SK-N-SH treated with all-trans-retinoic acid at 6 μM for 48 hours (cell line): ENCODE measurements around the gene TMEM151A.

Experiments used
- ATAC-seq: fragments of 200-7000 bp; cut with Tn5 transposase; 3 replicates; pipeline ENCODE4 v1.9.1; 2020; ENCODE audit warnings: mild to moderate bottlenecking, moderate library complexity
- ARNTL ChIP-seq: fragments of 450-650 bp; formaldehyde crosslinking; IDR thresholded peaks from 2 replicates; pipeline ENCODE4 v1.5.0; 2020; ENCODE audit warnings: low read depth, mild to moderate bottlenecking, moderate library complexity, borderline replicate concordance
- BACH2 ChIP-seq: fragments of 250-450 bp; sonication (Bioruptor Pico); IDR thresholded peaks from 2 replicates; pipeline ENCODE4 v1.9.0; 2021; ENCODE audit warnings: mild to moderate bottlenecking, borderline replicate concordance
- CSDC2 ChIP-seq: fragments of 250-450 bp; sonication (Bioruptor Pico); IDR thresholded peaks from 2 replicates; pipeline ENCODE4 v1.5.0; 2020; ENCODE audit warnings: mild to moderate bottlenecking, moderate library complexity
- ESRRG ChIP-seq: fragments of 250-450 bp; sonication (Bioruptor Pico); IDR thresholded peaks from 2 replicates; pipeline ENCODE4 v1.6.1; 2021; ENCODE audit warnings: mild to moderate bottlenecking
- ISL1 ChIP-seq: fragments of 250-450 bp; sonication (Bioruptor Pico); IDR thresholded peaks from 2 replicates; pipeline ENCODE4 v2.1.2; 2022; ENCODE audit warnings: mild to moderate bottlenecking, moderate library complexity
- OSR1 ChIP-seq: fragments of 250-450 bp; sonication (Bioruptor Pico); IDR thresholded peaks from 2 replicates; pipeline ENCODE4 v1.8.0; 2022; ENCODE audit warnings: moderate library complexity, mild to moderate bottlenecking, inconsistent platforms
- PPARA ChIP-seq: fragments of 250-450 bp; sonication (Bioruptor Pico); IDR thresholded peaks from 2 replicates; pipeline ENCODE4 v1.5.0; 2020; ENCODE audit warnings: mild to moderate bottlenecking, borderline replicate concordance
- RARB ChIP-seq: fragments of 250-450 bp; sonication (Bioruptor Pico); IDR thresholded peaks from 2 replicates; pipeline ENCODE4 v1.8.0; 2021; ENCODE audit warnings: mild to moderate bottlenecking, moderate library complexity
- SNAI2 ChIP-seq: fragments of 250-450 bp; sonication (Bioruptor Pico); IDR thresholded peaks from 2 replicates; pipeline ENCODE4 v1.5.0; 2020; ENCODE audit warnings: mild to moderate bottlenecking, moderate library complexity
- TCF4 ChIP-seq: fragments of 250-450 bp; sonication (Bioruptor Pico); IDR thresholded peaks from 2 replicates; pipeline ENCODE4 v1.8.0; 2021; ENCODE audit warnings: mild to moderate bottlenecking, moderate library complexity, borderline replicate concordance
- ZC3H10 ChIP-seq: fragments of 250-450 bp; sonication (Bioruptor Pico); IDR thresholded peaks from 2 replicates; pipeline ENCODE4 v1.5.1; 2021; ENCODE audit warnings: mild to moderate bottlenecking, moderate library complexity
- ZFP3 ChIP-seq: fragments of 250-450 bp; sonication (Bioruptor Pico); IDR thresholded peaks from 2 replicates; pipeline ENCODE4 v1.5.0; 2020; ENCODE audit warnings: mild to moderate bottlenecking, moderate library complexity
- ZNF565 ChIP-seq: fragments of 450-650 bp; formaldehyde crosslinking; conservative IDR thresholded peaks from 2 replicates; pipeline ENCODE4 v1.5.0; 2020; ENCODE audit warnings: low read depth, mild to moderate bottlenecking, moderate library complexity
- ZNF70 ChIP-seq: fragments of 450-650 bp; formaldehyde crosslinking; IDR thresholded peaks from 2 replicates; pipeline ENCODE4 v1.5.0; 2020; ENCODE audit warnings: mild to moderate bottlenecking, moderate library complexity
- ZNF8 ChIP-seq: fragments of 450-650 bp; formaldehyde crosslinking; IDR thresholded peaks from 2 replicates; pipeline ENCODE4 v1.5.0; 2020; ENCODE audit warnings: mild to moderate bottlenecking, moderate library complexity
- TF ChIP-seq, protein P1 (sequence below): fragments of 250-450 bp; sonication (Bioruptor Pico); IDR thresholded peaks from 2 replicates; pipeline ENCODE4 v1.8.0; 2020; ENCODE audit warnings: mild to moderate bottlenecking, moderate library complexity, borderline replicate concordance
- TF ChIP-seq, protein P2 (sequence below): fragments of 250-450 bp; sonication (Bioruptor Pico); IDR thresholded peaks from 2 replicates; pipeline ENCODE4 v1.5.1; 2020; ENCODE audit warnings: low read depth, mild to moderate bottlenecking, moderate library complexity
- TF ChIP-seq, protein P3 (sequence below): fragments of 250-450 bp; sonication (Bioruptor Pico); IDR thresholded peaks from 2 replicates; pipeline ENCODE4 v1.5.1; 2021; ENCODE audit warnings: mild to moderate bottlenecking, moderate library complexity
- TF ChIP-seq, protein P4 (sequence below): fragments of 250-450 bp; sonication (Bioruptor Pico); IDR thresholded peaks from 2 replicates; pipeline ENCODE4 v1.5.0; 2020; ENCODE audit warnings: mild to moderate bottlenecking, moderate library complexity

The TMEM151A gene

DNA sequence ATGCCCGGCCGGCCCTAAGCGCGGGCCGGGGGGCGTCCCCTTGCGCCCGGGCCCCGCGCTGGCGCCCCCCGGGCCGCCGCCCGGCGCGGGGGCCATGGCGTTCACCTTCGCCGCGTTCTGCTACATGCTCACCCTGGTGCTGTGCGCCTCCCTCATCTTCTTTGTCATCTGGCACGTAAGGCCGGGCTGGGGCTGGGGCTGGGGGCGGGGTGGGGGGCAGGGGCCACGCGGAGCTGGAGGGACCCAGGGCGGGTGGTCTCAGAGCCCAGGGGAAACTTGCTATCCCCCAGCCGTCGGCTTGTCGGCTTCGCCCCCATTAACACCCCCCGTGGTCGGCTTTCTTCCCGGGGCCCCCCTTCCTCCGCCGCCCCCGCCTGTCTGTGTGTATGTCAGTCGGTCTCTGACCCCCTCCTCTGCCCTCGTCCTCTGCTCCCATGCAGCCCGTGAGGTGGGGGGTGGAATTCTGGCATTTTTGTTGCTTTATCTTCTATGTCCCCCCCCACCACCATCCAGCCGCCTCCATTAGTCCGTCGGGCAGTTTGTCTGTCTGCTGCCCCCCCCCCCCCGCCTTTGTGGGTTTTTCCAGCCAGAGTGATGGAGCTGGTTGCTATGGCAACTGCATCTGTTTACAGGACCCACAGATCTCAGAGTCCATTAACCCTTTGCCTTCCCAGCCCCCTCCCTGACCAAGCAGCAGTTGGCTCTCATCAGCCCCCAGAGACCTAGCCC lies 13.2 kb upstream of the TMEM151A start:
- ATAC-seq, result no peak
- TF ChIP-seq PPARA (CRISPR knock-in tag) (no peak), ZNF70 (CRISPR knock-in tag) (no peak)
- TF ChIP-seq, protein P1, sequence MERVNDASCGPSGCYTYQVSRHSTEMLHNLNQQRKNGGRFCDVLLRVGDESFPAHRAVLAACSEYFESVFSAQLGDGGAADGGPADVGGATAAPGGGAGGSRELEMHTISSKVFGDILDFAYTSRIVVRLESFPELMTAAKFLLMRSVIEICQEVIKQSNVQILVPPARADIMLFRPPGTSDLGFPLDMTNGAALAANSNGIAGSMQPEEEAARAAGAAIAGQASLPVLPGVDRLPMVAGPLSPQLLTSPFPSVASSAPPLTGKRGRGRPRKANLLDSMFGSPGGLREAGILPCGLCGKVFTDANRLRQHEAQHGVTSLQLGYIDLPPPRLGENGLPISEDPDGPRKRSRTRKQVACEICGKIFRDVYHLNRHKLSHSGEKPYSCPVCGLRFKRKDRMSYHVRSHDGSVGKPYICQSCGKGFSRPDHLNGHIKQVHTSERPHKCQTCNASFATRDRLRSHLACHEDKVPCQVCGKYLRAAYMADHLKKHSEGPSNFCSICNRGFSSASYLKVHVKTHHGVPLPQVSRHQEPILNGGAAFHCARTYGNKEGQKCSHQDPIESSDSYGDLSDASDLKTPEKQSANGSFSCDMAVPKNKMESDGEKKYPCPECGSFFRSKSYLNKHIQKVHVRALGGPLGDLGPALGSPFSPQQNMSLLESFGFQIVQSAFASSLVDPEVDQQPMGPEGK, result peak; percentile 30; the same call in 1 of the 2 replicates
- TF ChIP-seq, protein P2, sequence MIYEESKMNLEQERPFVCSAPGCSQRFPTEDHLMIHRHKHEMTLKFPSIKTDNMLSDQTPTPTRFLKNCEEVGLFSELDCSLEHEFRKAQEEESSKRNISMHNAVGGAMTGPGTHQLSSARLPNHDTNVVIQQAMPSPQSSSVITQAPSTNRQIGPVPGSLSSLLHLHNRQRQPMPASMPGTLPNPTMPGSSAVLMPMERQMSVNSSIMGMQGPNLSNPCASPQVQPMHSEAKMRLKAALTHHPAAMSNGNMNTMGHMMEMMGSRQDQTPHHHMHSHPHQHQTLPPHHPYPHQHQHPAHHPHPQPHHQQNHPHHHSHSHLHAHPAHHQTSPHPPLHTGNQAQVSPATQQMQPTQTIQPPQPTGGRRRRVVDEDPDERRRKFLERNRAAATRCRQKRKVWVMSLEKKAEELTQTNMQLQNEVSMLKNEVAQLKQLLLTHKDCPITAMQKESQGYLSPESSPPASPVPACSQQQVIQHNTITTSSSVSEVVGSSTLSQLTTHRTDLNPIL (CRISPR knock-in tag), result no peak

DNA sequence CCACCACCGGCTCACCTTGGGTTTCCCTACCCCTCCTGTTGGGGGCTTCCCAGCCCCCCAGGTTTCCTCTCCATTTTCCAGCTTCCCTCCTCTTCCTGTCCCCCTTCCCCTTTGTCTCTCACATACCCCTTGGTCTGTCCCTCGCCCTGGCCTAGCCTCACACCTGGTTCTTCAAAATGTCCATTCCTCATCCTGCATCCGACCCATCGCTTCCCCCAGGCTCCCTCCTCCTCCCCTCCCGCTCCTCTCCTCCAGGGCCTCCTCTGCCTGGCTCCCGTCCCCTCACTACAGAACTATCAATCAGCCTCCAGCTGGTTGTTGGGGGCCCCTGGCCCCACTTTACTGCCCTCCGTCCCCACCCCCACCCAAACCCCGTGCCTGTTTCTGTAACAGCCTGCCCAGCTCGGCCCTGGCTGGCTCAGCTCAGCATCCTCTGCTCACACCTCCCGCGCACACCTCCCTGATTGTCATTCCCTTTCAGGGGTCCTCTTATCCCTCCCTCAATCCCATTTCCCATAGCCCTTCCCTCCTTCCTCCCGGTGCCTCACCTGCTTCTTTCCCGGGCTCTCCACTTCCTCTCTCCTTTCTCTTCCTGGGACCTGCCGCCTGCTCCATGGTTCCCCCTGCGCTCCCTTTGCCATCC lies 12.5 kb upstream of the TMEM151A start:
- no peak for TF ChIP-seq RARB (CRISPR knock-in tag)
- ATAC-seq, result no peak

DNA sequence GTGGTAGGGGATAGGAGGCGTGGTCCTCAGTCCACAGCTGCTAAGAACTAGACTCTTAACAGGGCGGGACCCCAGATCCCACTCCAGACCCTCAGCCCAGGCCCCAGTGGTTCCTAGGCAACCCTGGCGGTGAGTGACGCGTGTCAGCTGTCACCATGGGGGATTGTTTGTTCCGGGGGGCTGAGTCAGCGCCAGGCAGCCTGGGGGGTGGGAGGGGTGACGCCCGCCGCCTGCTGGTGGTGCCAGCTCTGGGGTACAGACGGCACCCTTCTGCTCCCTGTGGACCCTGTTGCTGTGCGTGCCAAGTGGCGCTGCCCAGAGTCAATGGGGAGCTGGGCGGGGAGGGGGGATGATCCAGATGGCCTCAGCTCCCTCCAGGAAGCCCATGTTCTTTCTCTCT lies 11.3 kb upstream of the TMEM151A start:
- ATAC-seq, result no peak
- TF ChIP-seq ISL1 (no peak), ESRRG (CRISPR knock-in tag) (no peak), TCF4 (CRISPR knock-in tag) (no peak), RARB (CRISPR knock-in tag) (no peak)

DNA sequence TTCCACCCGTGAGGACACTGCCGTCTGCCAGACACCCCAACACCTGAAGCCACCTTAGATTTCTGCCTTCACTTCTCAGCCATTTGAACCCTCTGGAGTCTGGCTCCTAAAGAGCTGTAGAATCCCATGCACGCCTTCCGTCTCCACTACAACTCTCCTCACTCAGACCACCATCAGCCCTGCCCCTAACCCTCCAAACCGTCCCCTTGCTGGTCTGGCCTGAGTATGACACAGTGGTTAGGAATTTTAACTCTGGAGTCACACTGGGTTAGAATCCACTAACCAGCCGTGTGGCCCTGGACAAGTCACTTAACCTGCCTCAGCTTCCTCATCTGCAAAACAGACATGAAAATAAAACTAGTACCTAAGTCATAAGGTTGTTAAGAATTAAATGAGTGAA lies 10.7 kb upstream of the TMEM151A start:
- no peak for ATAC-seq
- TF ChIP-seq ZNF70 (CRISPR knock-in tag) (no peak), ESRRG (CRISPR knock-in tag) (no peak), BACH2 (no peak), CSDC2 (no peak), ZNF8 (CRISPR knock-in tag) (no peak), TCF4 (CRISPR knock-in tag) (no peak), ZFP3 (CRISPR knock-in tag) (no peak), ARNTL (CRISPR knock-in tag) (no peak), OSR1 (CRISPR knock-in tag) (no peak), ZC3H10 (CRISPR knock-in tag) (no peak), ISL1 (no peak), PPARA (CRISPR knock-in tag) (no peak), ZNF565 (CRISPR knock-in tag) (no peak), RARB (CRISPR knock-in tag) (no peak), SNAI2 (CRISPR knock-in tag) (no peak)
- TF ChIP-seq, protein P3, sequence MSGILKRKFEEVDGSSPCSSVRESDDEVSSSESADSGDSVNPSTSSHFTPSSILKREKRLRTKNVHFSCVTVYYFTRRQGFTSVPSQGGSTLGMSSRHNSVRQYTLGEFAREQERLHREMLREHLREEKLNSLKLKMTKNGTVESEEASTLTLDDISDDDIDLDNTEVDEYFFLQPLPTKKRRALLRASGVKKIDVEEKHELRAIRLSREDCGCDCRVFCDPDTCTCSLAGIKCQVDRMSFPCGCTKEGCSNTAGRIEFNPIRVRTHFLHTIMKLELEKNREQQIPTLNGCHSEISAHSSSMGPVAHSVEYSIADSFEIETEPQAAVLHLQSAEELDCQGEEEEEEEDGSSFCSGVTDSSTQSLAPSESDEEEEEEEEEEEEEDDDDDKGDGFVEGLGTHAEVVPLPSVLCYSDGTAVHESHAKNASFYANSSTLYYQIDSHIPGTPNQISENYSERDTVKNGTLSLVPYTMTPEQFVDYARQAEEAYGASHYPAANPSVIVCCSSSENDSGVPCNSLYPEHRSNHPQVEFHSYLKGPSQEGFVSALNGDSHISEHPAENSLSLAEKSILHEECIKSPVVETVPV (CRISPR knock-in tag), result no peak
- TF ChIP-seq, protein P4, sequence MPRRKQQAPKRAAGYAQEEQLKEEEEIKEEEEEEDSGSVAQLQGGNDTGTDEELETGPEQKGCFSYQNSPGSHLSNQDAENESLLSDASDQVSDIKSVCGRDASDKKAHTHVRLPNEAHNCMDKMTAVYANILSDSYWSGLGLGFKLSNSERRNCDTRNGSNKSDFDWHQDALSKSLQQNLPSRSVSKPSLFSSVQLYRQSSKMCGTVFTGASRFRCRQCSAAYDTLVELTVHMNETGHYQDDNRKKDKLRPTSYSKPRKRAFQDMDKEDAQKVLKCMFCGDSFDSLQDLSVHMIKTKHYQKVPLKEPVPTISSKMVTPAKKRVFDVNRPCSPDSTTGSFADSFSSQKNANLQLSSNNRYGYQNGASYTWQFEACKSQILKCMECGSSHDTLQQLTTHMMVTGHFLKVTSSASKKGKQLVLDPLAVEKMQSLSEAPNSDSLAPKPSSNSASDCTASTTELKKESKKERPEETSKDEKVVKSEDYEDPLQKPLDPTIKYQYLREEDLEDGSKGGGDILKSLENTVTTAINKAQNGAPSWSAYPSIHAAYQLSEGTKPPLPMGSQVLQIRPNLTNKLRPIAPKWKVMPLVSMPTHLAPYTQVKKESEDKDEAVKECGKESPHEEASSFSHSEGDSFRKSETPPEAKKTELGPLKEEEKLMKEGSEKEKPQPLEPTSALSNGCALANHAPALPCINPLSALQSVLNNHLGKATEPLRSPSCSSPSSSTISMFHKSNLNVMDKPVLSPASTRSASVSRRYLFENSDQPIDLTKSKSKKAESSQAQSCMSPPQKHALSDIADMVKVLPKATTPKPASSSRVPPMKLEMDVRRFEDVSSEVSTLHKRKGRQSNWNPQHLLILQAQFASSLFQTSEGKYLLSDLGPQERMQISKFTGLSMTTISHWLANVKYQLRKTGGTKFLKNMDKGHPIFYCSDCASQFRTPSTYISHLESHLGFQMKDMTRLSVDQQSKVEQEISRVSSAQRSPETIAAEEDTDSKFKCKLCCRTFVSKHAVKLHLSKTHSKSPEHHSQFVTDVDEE (CRISPR knock-in tag), result no peak
- TF ChIP-seq, protein P1, result no peak
- TF ChIP-seq, all 23 proteins: peak for 0
